H1 (cell line): Measurements from ENCODE around the gene ABCG1. TPM values are rescaled to one million over a fixed set of nuclear protein-coding genes. Genes with fewer than 3 reads are reported as not detected.

Experiments used
- BCL11A ChIP-seq, 2 experiments: IDR thresholded peaks; one replicate each; pipeline ENCODE4 v1.6.1; 2011; ENCODE audit warnings: low read depth in 2 of 2, low read length in 2 of 2, mild to moderate bottlenecking in 2 of 2
- E2F6 ChIP-seq: IDR thresholded peaks from 2 replicates; pipeline ENCODE4 v1.6.1; 2012; ENCODE audit warnings: inconsistent platforms
- NRF1 ChIP-seq: IDR thresholded peaks from 2 replicates; pipeline ENCODE4 v1.6.1; 2011; ENCODE audit warnings: mild to moderate bottlenecking, low read depth, low read length, improper control_type of control experiment
- POLR2AphosphoS5 ChIP-seq: IDR thresholded peaks from 2 replicates; pipeline ENCODE4 v1.6.1; 2011; ENCODE audit warnings: low read depth, low read length
- POU5F1 ChIP-seq: IDR thresholded peaks from 2 replicates; pipeline ENCODE4 v1.6.1; 2011; ENCODE audit warnings: low read depth, mild to moderate bottlenecking, low read length, moderate library complexity
- RBBP5 ChIP-seq: IDR thresholded peaks from 2 replicates; pipeline ENCODE4 v1.7.1; 2012; ENCODE audit warnings: low read depth, mild to moderate bottlenecking, inconsistent platforms, low read length, moderate library complexity, borderline replicate concordance
- SIX5 ChIP-seq: IDR thresholded peaks from 2 replicates; pipeline ENCODE4 v1.6.1; 2011; ENCODE audit warnings: mild to moderate bottlenecking, low read depth, low read length
- TAF1 ChIP-seq: IDR thresholded peaks from 2 replicates; pipeline ENCODE4 v1.6.1; 2011; ENCODE audit warnings: mild to moderate bottlenecking, low read depth, low read length
- polyA plus RNA-seq, 7 experiments: library from polyadenylated mRNA; depleted of rRNA in 3 of 7; stranded (reverse) in 5 of 7; unstranded in 2 of 7; fragments of >200 nt in 5 of 7; fragments of 200-250 nt in 2 of 7; gene quantifications; 1 replicate in 5 of 7; 2 replicates in 1 of 7; 4 replicates in 1 of 7; pipeline versions ENCODE4 v1.2.1 to v1.2.3, GENCODE V29; 2011 to 2013; ENCODE audit warnings: missing spikeins in 2 of 7, mixed read lengths in 2 of 7
- total RNA-seq: library from RNA; stranded (reverse); fragmentation: NEBNext Ultra II Directional; extraction: Animal tissue kit (Norgen Biotek cat#: 25700); gene quantifications from 2 replicates; pipeline ENCODE4 v1.2.1, GENCODE V29; 2021
- TF ChIP-seq, protein P1 (sequence below): IDR thresholded peaks from 2 replicates; pipeline ENCODE4 v1.6.1; 2012; ENCODE audit warnings: inconsistent platforms

ABCG1 gene
- total and polyA plus RNA-seq, 2 of the 8 experiments (the other 6 are each of a cell fraction or from before 2014, with no cell fraction given) = 2.1 to 4.0 TPM

DNA sequence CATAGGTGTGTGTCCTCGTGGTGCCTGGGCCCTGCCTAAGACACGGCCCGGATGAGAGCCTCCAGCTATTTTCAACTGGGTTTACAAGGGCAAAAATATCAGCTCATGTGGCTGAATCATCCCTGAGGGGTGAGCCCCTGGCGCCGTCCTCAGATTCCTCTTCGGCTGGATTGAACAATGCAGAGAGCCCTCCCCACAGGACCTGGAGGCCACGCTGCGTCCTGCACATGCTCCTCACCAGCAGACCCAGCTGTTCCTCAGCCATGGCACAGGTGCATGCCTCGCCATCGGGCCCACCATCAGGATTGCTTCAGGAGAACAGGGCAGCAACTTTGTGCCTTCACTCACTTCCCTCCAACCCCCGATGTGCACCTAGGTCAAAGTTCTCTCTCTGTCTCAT lies 60.9 kb downstream of the ABCG1 start (continued):
- TF ChIP-seq, protein P1, sequence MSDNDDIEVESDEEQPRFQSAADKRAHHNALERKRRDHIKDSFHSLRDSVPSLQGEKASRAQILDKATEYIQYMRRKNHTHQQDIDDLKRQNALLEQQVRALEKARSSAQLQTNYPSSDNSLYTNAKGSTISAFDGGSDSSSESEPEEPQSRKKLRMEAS = no peak
- TF ChIP-seq POLR2AphosphoS5 = no peak
- no peak for TF ChIP-seq SIX5
- TF ChIP-seq NRF1 = no peak
- no peak for TF ChIP-seq TAF1
- no peak for TF ChIP-seq RBBP5
- no peak for TF ChIP-seq POU5F1
- TF ChIP-seq E2F6 = no peak
- TF ChIP-seq BCL11A (IDR thresholded peaks at IDR 0.05; ENCODE audit: low read depth in 2 of 2, low read length in 2 of 2) = no peak
